SK-N-SH (cell line): ENCODE data around the gene TTF2. TPM values are rescaled to one million over a fixed set of nuclear protein-coding genes. Genes with fewer than 3 reads are reported as not detected.

Source experiments
- CTCF ChIA-PET: fragments of 300-600, 350-600 bp; formaldehyde crosslinking; extraction: SDS; loops from one replicate; lab custom pipeline; 2021; lab: Yijun Ruan, JAX
- POLR2A ChIA-PET: fragments of 350-600 bp; sonication (Branson Sonifier 250); formaldehyde crosslinking; extraction: SDS; loops from one replicate; lab custom pipeline; 2020; ENCODE audit warnings: antibody characterized with exemption, inconsistent platforms; lab: Yijun Ruan, JAX
- DNase-seq: peaks from one replicate; pipeline ENCODE4 v3.0.0; 2012
- H2AFZ ChIP-seq: fragments of 200-600 bp; sonication (generic); 2 replicates; pipeline ENCODE4 v1.8.1; 2016; ENCODE audit warnings: antibody characterized with exemption, mild to moderate bottlenecking, low read depth
- H3F3A ChIP-seq: fragments of 200-600 bp; sonication (generic); replicated peaks from 2 replicates; pipeline ENCODE3; 2016; ENCODE audit warnings: antibody characterized with exemption, mild to moderate bottlenecking; ENCODE audit not compliant: insufficient read depth
- H3K27ac ChIP-seq, 2 experiments: fragments of 200-500 bp in 1 of 2; fragments of 200-600 bp in 1 of 2; sonication (Bioruptor generic) in 1 of 2; sonication (generic), shearing (Covaris generic) in 1 of 2; 2 replicates each; pipeline versions ENCODE4 v1.5.1 to v1.6.1; 2014 to 2016; ENCODE audit warnings: low read depth in 2 of 2, inconsistent platforms in 1 of 2, low read length in 1 of 2, mild to moderate bottlenecking in 1 of 2, mixed read lengths in 1 of 2
- H3K27me3 ChIP-seq: fragments of 200-600 bp; sonication (generic), shearing (Covaris generic); 2 replicates; pipeline ENCODE4 v1.6.1; 2016; ENCODE audit warnings: mixed run types; ENCODE audit not compliant: insufficient read depth
- H3K36me3 ChIP-seq, 2 experiments: fragments of 200-500 bp in 1 of 2; fragments of 200-600 bp in 1 of 2; sonication (Bioruptor generic) in 1 of 2; sonication (generic) in 1 of 2; replicated peaks in 1 of 2; 2 replicates each; pipeline versions ENCODE3 to v1.5.1; 2014 to 2016; ENCODE audit warnings: low read length in 1 of 2, mild to moderate bottlenecking in 1 of 2; ENCODE audit not compliant: insufficient read depth in 2 of 2, control insufficient read depth in 1 of 2
- H3K4me1 ChIP-seq, 2 experiments: fragments of 200-500 bp in 1 of 2; fragments of 200-600 bp in 1 of 2; sonication (Bioruptor generic) in 1 of 2; sonication (generic), shearing (Covaris generic) in 1 of 2; 2 replicates each; pipeline versions ENCODE4 v1.5.1 to v1.6.1; 2014 to 2016; ENCODE audit warnings: low read depth in 1 of 2, low read length in 1 of 2, mixed run types in 1 of 2; ENCODE audit not compliant: insufficient read depth in 2 of 2, control insufficient read depth in 1 of 2
- H3K4me2 ChIP-seq: fragments of 200-600 bp; sonication (generic), shearing (Covaris generic); 2 replicates; pipeline ENCODE4 v1.6.1; 2017; ENCODE audit warnings: mixed run types
- H3K4me3 ChIP-seq, 2 experiments: fragments of 200-500 bp in 1 of 2; fragments of 200-600 bp in 1 of 2; sonication (Bioruptor generic) in 1 of 2; sonication (generic), shearing (Covaris generic) in 1 of 2; 2 replicates each; pipeline versions ENCODE4 v1.5.1 to v1.8.1; 2014 to 2016; ENCODE audit warnings: low read depth in 2 of 2, inconsistent platforms in 1 of 2, low read length in 1 of 2, mild to moderate bottlenecking in 1 of 2, mixed read lengths in 1 of 2, moderate library complexity in 1 of 2
- H3K79me2 ChIP-seq: fragments of 200-600 bp; sonication (generic); 2 replicates; pipeline ENCODE4 v1.8.1; 2017; ENCODE audit warnings: mild to moderate bottlenecking; ENCODE audit not compliant: insufficient read depth
- H3K9ac ChIP-seq: fragments of 200-600 bp; sonication (generic); 2 replicates; pipeline ENCODE4 v1.6.1; 2017; ENCODE audit warnings: mixed run types
- H3K9me2 ChIP-seq: fragments of 200-600 bp; sonication (generic); 2 replicates; pipeline ENCODE4 v1.6.1; 2017; ENCODE audit warnings: mixed run types
- H3K9me3 ChIP-seq: fragments of 200-600 bp; sonication (generic); 2 replicates; pipeline ENCODE4 v1.6.1; 2017; ENCODE audit warnings: mixed run types, mild to moderate bottlenecking, moderate library complexity
- H4K20me1 ChIP-seq: fragments of 200-600 bp; sonication (generic); 2 replicates; pipeline ENCODE4 v1.6.1; 2017; ENCODE audit warnings: mild to moderate bottlenecking, mixed run types; ENCODE audit not compliant: insufficient read depth
- CHD2 ChIP-seq: fragments of 150-350 bp; IDR thresholded peaks from 2 replicates; pipeline ENCODE4 v1.6.1; 2018; ENCODE audit warnings: low read length; ENCODE audit not compliant: partially characterized antibody
- CTCF ChIP-seq: fragments of 200-600 bp; sonication (generic); IDR thresholded peaks from 2 replicates; pipeline ENCODE4 v1.6.1; 2017; ENCODE audit warnings: antibody characterized with exemption, mild to moderate bottlenecking, moderate library complexity
- FOSL2 ChIP-seq: IDR thresholded peaks from 2 replicates; pipeline ENCODE4 v1.4.0; 2012; ENCODE audit warnings: low read depth, mild to moderate bottlenecking, moderate library complexity, borderline replicate concordance
- FOXJ3 ChIP-seq: sonication (generic); formaldehyde crosslinking; IDR thresholded peaks from 2 replicates; pipeline ENCODE4 v1.5.1; 2020; ENCODE audit warnings: mild to moderate bottlenecking, missing genetic modification reagents
- FOXM1 ChIP-seq: IDR thresholded peaks from 2 replicates; pipeline ENCODE4 v1.4.0; 2012; ENCODE audit warnings: low read depth, mild to moderate bottlenecking
- GABPA ChIP-seq: IDR thresholded peaks from 2 replicates; pipeline ENCODE4 v1.4.0; 2012; ENCODE audit warnings: low read depth, mild to moderate bottlenecking
- GATA2 ChIP-seq: sonication (generic); formaldehyde crosslinking; IDR thresholded peaks from 2 replicates; pipeline ENCODE4 v1.5.0; 2020; ENCODE audit warnings: mild to moderate bottlenecking, missing genetic modification reagents
- IRF3 ChIP-seq: fragments of 150-350 bp; IDR thresholded peaks from 2 replicates; pipeline ENCODE4 v1.6.1; 2016; ENCODE audit warnings: mild to moderate bottlenecking, low read depth, low read length
- JUND ChIP-seq: IDR thresholded peaks from 2 replicates; pipeline ENCODE4 v1.4.0; 2012
- MXI1 ChIP-seq: IDR thresholded peaks from 2 replicates; pipeline ENCODE4 v1.6.1; 2012; ENCODE audit warnings: mild to moderate bottlenecking, low read depth, low read length, improper control_type of control experiment
- NFIC ChIP-seq: IDR thresholded peaks from 2 replicates; pipeline ENCODE4 v1.4.0; 2012; ENCODE audit warnings: borderline replicate concordance
- POLR2AphosphoS5 ChIP-seq: IDR thresholded peaks from 2 replicates; pipeline ENCODE4 v1.6.1; 2012; ENCODE audit warnings: low read depth, low read length
- REST ChIP-seq: IDR thresholded peaks from 2 replicates; pipeline ENCODE4 v1.6.1; 2012; ENCODE audit warnings: mild to moderate bottlenecking, low read depth, low read length, moderate library complexity
- RFX5 ChIP-seq: IDR thresholded peaks from 2 replicates; pipeline ENCODE4 v1.6.1; 2012; ENCODE audit warnings: mild to moderate bottlenecking, improper control_type of control experiment, low read length
- RXRA ChIP-seq: IDR thresholded peaks from 2 replicates; pipeline ENCODE4 v1.4.0; 2012; ENCODE audit warnings: low read depth, mild to moderate bottlenecking, borderline replicate concordance
- SMC3 ChIP-seq: IDR thresholded peaks from 2 replicates; pipeline ENCODE4 v1.6.1; 2012; ENCODE audit warnings: low read depth, low read length, improper control_type of control experiment
- TEAD4 ChIP-seq: IDR thresholded peaks from 2 replicates; pipeline ENCODE4 v1.4.0; 2012; ENCODE audit warnings: mild to moderate bottlenecking, borderline replicate concordance; ENCODE audit not compliant: insufficient read depth
- USF1 ChIP-seq: IDR thresholded peaks from 2 replicates; pipeline ENCODE4 v1.4.0; 2012; ENCODE audit warnings: low read depth, borderline replicate concordance
- YY1 ChIP-seq: IDR thresholded peaks from 2 replicates; pipeline ENCODE4 v1.4.0; 2012; ENCODE audit warnings: low read depth, mild to moderate bottlenecking
- ZBTB33 ChIP-seq: IDR thresholded peaks from 2 replicates; pipeline ENCODE4 v1.4.0; 2012; ENCODE audit warnings: low read depth, borderline replicate concordance
- WGBS: methylation state at CpG from one replicate; pipeline ENCODE4 v1.1.6; 2017; ENCODE audit warnings: low lambda C conversion rate; 5-methylcytosine and 5-hydroxymethylcytosine counted together
- polyA plus RNA-seq, 3 experiments: library from polyadenylated mRNA; depleted of rRNA; stranded (reverse); fragments of >200 nt; gene quantifications; 2 replicates each; pipeline ENCODE4 v1.2.3, GENCODE V29; 2012

The TTF2 gene
- polyA plus RNA-seq, 1 of the 3 experiments (the other 2 are of a cell fraction), result 10.8 TPM

- H3K4me2 ChIP-seq, result peak overlapping the region; percentile 41; the same call in 1 of the 2 replicates
- no peaks in the 10 kb centered on the region for H4K20me1 ChIP-seq
- CTCF ChIA-PET, result interaction anchor here (1.1 to 1.6 kb wide), 3 partner anchors 25 to 30 kb away, joined by 3 to 5 read pairs (median 3); no protein-coding TSS in a partner anchor
- peaks cover 33% of the 10 kb centered on the region for H3F3A ChIP-seq
- no peaks in the 10 kb centered on the region for H3K9me2 ChIP-seq
- H3K27ac ChIP-seq, result peak overlapping the region in 1 of 2 experiments; percentile 98; a peak in 2 of 4 replicates
- 63% methylated on average over 4 of the region's 4 CpGs for WGBS
- POLR2A ChIA-PET, result no interaction called here
- peaks cover 6 to 49% of the 10 kb centered on the region in 2 experiments for H3K4me1 ChIP-seq
- peaks cover 27 to 35% of the 10 kb centered on the region in 2 experiments for H3K36me3 ChIP-seq
- DNase-seq, result no peak
- no peak overlapping the region for H3K4me3 ChIP-seq
- H3K9ac ChIP-seq, result peak overlapping the region; percentile 49; the same call in 1 of the 2 replicates
- no peaks in the 10 kb centered on the region for H3K9me3 ChIP-seq
- H3K27me3 ChIP-seq, result no peaks in the 10 kb centered on the region
- H2AFZ ChIP-seq, result no peak overlapping the region
- TF ChIP-seq CTCF (no peak), MXI1 (no peak), GATA2 (CRISPR knock-in tag) (no peak), POLR2AphosphoS5 (no peak), SMC3 (no peak), RFX5 (no peak), FOSL2 (no peak), NFIC (no peak), YY1 (no peak), CHD2 (no peak), IRF3 (no peak), ZBTB33 (no peak), FOXM1 (no peak), JUND (no peak), GABPA (no peak), TEAD4 (no peak), USF1 (no peak), REST (no peak), FOXJ3 (no peak), RXRA (no peak)
- TF ChIP-seq, all 33 proteins: peak for 0
- H3K79me2 ChIP-seq, result no peaks in the 10 kb centered on the region
Observed at GRCh38 chr1:117097443-117097842, 37.3 kb downstream of the TTF2 start.
